HepG2 (cell line): ENCODE data around the gene NAV2. TPM values are rescaled to one million over a fixed set of nuclear protein-coding genes. Genes with fewer than 3 reads are reported as not detected.

Source experiments
- ATAC-seq: fragments of 200-7000 bp; cut with Tn5 transposase; 3 replicates; pipeline ENCODE4 v1.9.1; 2020; ENCODE audit warnings: mild to moderate bottlenecking, moderate library complexity
- BruUV-seq: library from RNA; stranded (reverse); fragments of 400-500 nt; replicated peaks from 2 replicates; lab custom pipeline; 2021; lab: Mats Ljungman, UMichigan
- CTCF ChIA-PET: fragments of 300-600 bp; formaldehyde crosslinking; extraction: SDS; loops from one replicate; lab custom pipeline; 2021; ENCODE audit warnings: low total read pairs, inconsistent platforms, low intra/inter-chr PET ratio; lab: Yijun Ruan, JAX
- POLR2A ChIA-PET: fragments of 350-600 bp; sonication (Branson Sonifier 250); formaldehyde crosslinking; loops from one replicate; lab custom pipeline; 2020; ENCODE audit warnings: antibody characterized with exemption, inconsistent platforms; lab: Yijun Ruan, JAX
- DNase-seq: peaks from one replicate; pipeline ENCODE4 v3.0.0-alpha.2; 2015; ENCODE audit warnings: low spot score
- FAIRE-seq: peaks from 3 replicates; lab custom pipeline; 2011; peaks lifted over from hg19 to GRCh38; lab: Jason Lieb, UNC
- H2AFZ ChIP-seq: one replicate; pipeline ENCODE4 v1.6.1; 2011; ENCODE audit warnings: low read length, inconsistent platforms
- H3K27ac ChIP-seq: fragments of 300-600 bp; 3 replicates; pipeline ENCODE4 v1.8.0; 2011; ENCODE audit warnings: mixed run types, mild to moderate bottlenecking, mixed read lengths, low read length, inconsistent platforms; ENCODE audit not compliant: insufficient read depth; ENCODE audit errors: extremely low read length
- H3K27me3 ChIP-seq, 2 experiments: fragments of 200-600 bp in 1 of 2; 2 replicates in 1 of 2; 3 replicates in 1 of 2; pipeline versions ENCODE4 v1.6.0 to v1.8.0; 2011; ENCODE audit warnings: low read length in 2 of 2, mild to moderate bottlenecking in 2 of 2, moderate library complexity in 2 of 2, inconsistent platforms in 1 of 2; ENCODE audit not compliant: insufficient read depth in 2 of 2, control insufficient read depth in 1 of 2
- H3K36me3 ChIP-seq, 2 experiments: fragments of 200-600 bp in 1 of 2; replicated peaks in 1 of 2; 2 replicates in 1 of 2; 3 replicates in 1 of 2; pipeline versions ENCODE4 v1.5.1 to v1.8.0; 2011; ENCODE audit warnings: low read length in 2 of 2, inconsistent platforms in 1 of 2; ENCODE audit not compliant: insufficient read depth in 2 of 2, control insufficient read depth in 1 of 2
- H3K4me1 ChIP-seq: 2 replicates; pipeline ENCODE4 v1.5.1; 2012; ENCODE audit warnings: low read length, inconsistent platforms; ENCODE audit not compliant: insufficient read depth
- H3K4me2 ChIP-seq: 2 replicates; pipeline ENCODE4 v1.6.0; 2011; ENCODE audit warnings: low read depth, low read length, inconsistent platforms
- H3K4me3 ChIP-seq, 3 experiments: fragments of 200-600 bp in 1 of 3; sonication (generic), shearing (Covaris generic) in 1 of 3; replicated peaks in 1 of 3; 2 replicates each; pipeline ENCODE4 v1.5.1; 2011 to 2016; ENCODE audit warnings: low read length in 3 of 3, inconsistent platforms in 2 of 3, low read depth in 2 of 3, mild to moderate bottlenecking in 2 of 3, control low read depth in 1 of 3, mixed read lengths in 1 of 3; ENCODE audit not compliant: insufficient read depth in 1 of 3
- H3K79me2 ChIP-seq: one replicate; pipeline ENCODE4 v1.6.1; 2011; ENCODE audit warnings: low read length, inconsistent platforms; ENCODE audit not compliant: insufficient read depth
- H3K9ac ChIP-seq: 2 replicates; pipeline ENCODE4 v1.6.0; 2011; ENCODE audit warnings: mild to moderate bottlenecking, low read depth, low read length, inconsistent platforms; ENCODE audit not compliant: insufficient read depth
- H3K9me3 ChIP-seq: 2 replicates; pipeline ENCODE4 v1.5.1; 2012; ENCODE audit warnings: mild to moderate bottlenecking, low read length
- H4K20me1 ChIP-seq: 2 replicates; pipeline ENCODE4 v1.6.0; 2011; ENCODE audit warnings: inconsistent platforms, mild to moderate bottlenecking, low read length, moderate library complexity; ENCODE audit not compliant: insufficient read depth
- DNMT3B ChIP-seq: conservative IDR thresholded peaks from 2 replicates; pipeline ENCODE4 v1.6.1; 2016; ENCODE audit warnings: missing biosample characterization, control low read depth
- GLI4 ChIP-seq: sonication (generic); formaldehyde crosslinking; IDR thresholded peaks from 2 replicates; pipeline ENCODE4 v1.5.1; 2020; ENCODE audit warnings: missing genetic modification reagents, mild to moderate bottlenecking, moderate library complexity, borderline replicate concordance
- HOXA7 ChIP-seq: sonication (generic); formaldehyde crosslinking; IDR thresholded peaks from 2 replicates; pipeline ENCODE4 v1.8.1; 2022; ENCODE audit warnings: mild to moderate bottlenecking, missing genetic modification reagents, moderate library complexity
- MIER2 ChIP-seq: IDR thresholded peaks from 2 replicates; pipeline ENCODE4 v1.6.1; 2016; ENCODE audit warnings: missing biosample characterization, missing genetic modification reagents
- MTA1 ChIP-seq: sonication (generic); formaldehyde crosslinking; IDR thresholded peaks from 2 replicates; pipeline ENCODE4 v1.4.0; 2020; ENCODE audit warnings: missing genetic modification reagents, mild to moderate bottlenecking, borderline replicate concordance
- PHF21A ChIP-seq: sonication (generic); formaldehyde crosslinking; IDR thresholded peaks from 2 replicates; pipeline ENCODE4 v1.5.0; 2020; ENCODE audit warnings: mild to moderate bottlenecking, missing genetic modification reagents
- SAP130 ChIP-seq: IDR thresholded peaks from 2 replicates; pipeline ENCODE4 v1.6.1; 2016; ENCODE audit warnings: low read depth
- SOX6 ChIP-seq, 2 experiments: fragments of 450-650 bp in 1 of 2; sonication (generic) in 1 of 2; formaldehyde crosslinking in 1 of 2; IDR thresholded peaks; 2 replicates each; pipeline versions ENCODE4 v1.4.0 to v1.6.1; 2017 to 2020; ENCODE audit warnings: antibody characterized with exemption in 1 of 2, mild to moderate bottlenecking in 1 of 2, missing genetic modification reagents in 1 of 2
- ZFP82 ChIP-seq: sonication (generic); formaldehyde crosslinking; IDR thresholded peaks from 2 replicates; pipeline ENCODE4 v1.5.1; 2020; ENCODE audit warnings: mild to moderate bottlenecking, missing genetic modification reagents, borderline replicate concordance
- ZNF263 ChIP-seq: sonication (generic); formaldehyde crosslinking; IDR thresholded peaks from 2 replicates; pipeline ENCODE4 v1.4.0; 2020; ENCODE audit warnings: missing genetic modification reagents
- ZNF432 ChIP-seq: sonication (generic); formaldehyde crosslinking; IDR thresholded peaks from 2 replicates; pipeline ENCODE4 v1.5.0; 2020; ENCODE audit warnings: missing genetic modification reagents, mild to moderate bottlenecking, borderline replicate concordance
- ZNF44 ChIP-seq: sonication (generic); formaldehyde crosslinking; IDR thresholded peaks from 2 replicates; pipeline ENCODE4 v1.5.1; 2020; ENCODE audit warnings: mild to moderate bottlenecking, missing genetic modification reagents
- WGBS: methylation state at CpG from one replicate; pipeline ENCODE4 v1.1.6; 2017; ENCODE audit warnings: low lambda C conversion rate; 5-methylcytosine and 5-hydroxymethylcytosine counted together
- in situ Hi-C: cut with HindIII; loops from 2 replicates; pipeline ENCODE4 v1.10.0; 2017; ENCODE audit warnings: low pct_unique_long_range_greater_than_20kb; ENCODE audit not compliant: extremely low pct_ligation_motif_present
- intact Hi-C: fragments of 100-400 bp; cut with micrococcal nuclease; formaldehyde crosslinking; loops from one replicate; pipeline ENCODE4 v1.10.0; 2022; ENCODE audit not compliant: unreplicated experiment
- polyA plus RNA-seq, 8 experiments: library from polyadenylated mRNA; depleted of rRNA in 3 of 8; stranded (reverse) in 7 of 8; unstranded in 1 of 8; fragments of >200 nt; fragmentation: Illumina TruSeq in 4 of 8; extraction: Trizol in 4 of 8; gene quantifications; 2 replicates each; pipeline versions ENCODE4 v1.2.1 to v1.2.3, GENCODE V29; 2011 to 2016; ENCODE audit warnings: low read depth in 4 of 8, missing spikeins in 1 of 8, mixed read lengths in 1 of 8; ENCODE audit not compliant: insufficient read depth in 1 of 8
- total RNA-seq, 5 experiments: library from RNA; depleted of rRNA; stranded (reverse); fragments of >200 nt; fragmentation: Illumina TruSeq; extraction: Trizol; gene quantifications; 2 replicates each; pipeline ENCODE4 v1.2.3, GENCODE V29; 2016; ENCODE audit warnings: low read depth in 1 of 5
- TF ChIP-seq, protein P1 (sequence below): sonication (generic); formaldehyde crosslinking; IDR thresholded peaks from 2 replicates; pipeline ENCODE4 v1.4.0; 2020; ENCODE audit warnings: mild to moderate bottlenecking, missing genetic modification reagents
- TF ChIP-seq, protein P2 (sequence below): sonication (generic); formaldehyde crosslinking; IDR thresholded peaks from 2 replicates; pipeline ENCODE4 v1.8.0; 2022; ENCODE audit warnings: mild to moderate bottlenecking, missing genetic modification reagents, borderline replicate concordance
- TF ChIP-seq, protein P3 (sequence below): sonication (generic); formaldehyde crosslinking; IDR thresholded peaks from 2 replicates; pipeline ENCODE4 v1.8.0; 2022; ENCODE audit warnings: missing genetic modification reagents, mild to moderate bottlenecking, inconsistent platforms, borderline replicate concordance
- TF ChIP-seq, protein P4 (sequence below): sonication (generic); formaldehyde crosslinking; IDR thresholded peaks from 2 replicates; pipeline ENCODE4 v1.5.1; 2020; ENCODE audit warnings: missing genetic modification reagents, mild to moderate bottlenecking, borderline replicate concordance

NAV2 gene
- total and polyA plus RNA-seq, 2 of the 13 experiments (the other 11 are each of a cell fraction or from before 2014, with no cell fraction given): 9.3 to 34.6 TPM

DNA sequence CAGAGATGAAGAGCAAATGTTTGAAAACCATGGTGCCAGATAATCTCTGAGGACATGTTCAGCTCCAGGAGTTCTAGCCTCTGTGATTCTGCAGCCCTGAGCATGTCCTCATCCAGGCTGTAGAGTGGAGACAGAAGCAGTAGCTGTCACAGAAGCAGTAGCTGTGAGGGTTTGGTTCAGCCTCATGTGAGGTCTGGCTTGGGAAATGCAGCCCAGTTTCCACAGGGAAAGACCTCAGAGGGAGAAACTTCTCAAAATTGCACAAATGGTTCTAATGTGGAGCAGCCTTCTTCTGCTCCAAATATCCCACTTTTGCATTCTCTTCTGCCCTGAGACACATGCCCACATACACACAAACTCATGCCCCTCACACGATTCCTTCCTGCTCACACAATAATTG lies 399.2 kb downstream of the NAV2 start:
- in situ Hi-C loops: loop anchor here (5.0 kb wide), 1 partner anchor 175 kb away; no protein-coding TSS in a partner anchor
- no peak overlapping the region for H3K4me3 ChIP-seq
- H3K27ac ChIP-seq: no peak overlapping the region
- H3K36me3 ChIP-seq: peaks cover 29 to 83% of the 10 kb centered on the region in 2 experiments
- POLR2A ChIA-PET: no interaction called here
- no peak for TF ChIP-seq MTA1 (CRISPR knock-in tag)
- no peak for TF ChIP-seq MIER2 (CRISPR knock-in tag)
- TF ChIP-seq, protein P1, sequence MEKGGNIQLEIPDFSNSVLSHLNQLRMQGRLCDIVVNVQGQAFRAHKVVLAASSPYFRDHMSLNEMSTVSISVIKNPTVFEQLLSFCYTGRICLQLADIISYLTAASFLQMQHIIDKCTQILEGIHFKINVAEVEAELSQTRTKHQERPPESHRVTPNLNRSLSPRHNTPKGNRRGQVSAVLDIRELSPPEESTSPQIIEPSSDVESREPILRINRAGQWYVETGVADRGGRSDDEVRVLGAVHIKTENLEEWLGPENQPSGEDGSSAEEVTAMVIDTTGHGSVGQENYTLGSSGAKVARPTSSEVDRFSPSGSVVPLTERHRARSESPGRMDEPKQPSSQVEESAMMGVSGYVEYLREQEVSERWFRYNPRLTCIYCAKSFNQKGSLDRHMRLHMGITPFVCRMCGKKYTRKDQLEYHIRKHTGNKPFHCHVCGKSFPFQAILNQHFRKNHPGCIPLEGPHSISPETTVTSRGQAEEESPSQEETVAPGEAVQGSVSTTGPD (CRISPR knock-in tag): no peak
- TF ChIP-seq ZNF263 (CRISPR knock-in tag): no peak
- TF ChIP-seq PHF21A (CRISPR knock-in tag): no peak
- TF ChIP-seq, protein P2, sequence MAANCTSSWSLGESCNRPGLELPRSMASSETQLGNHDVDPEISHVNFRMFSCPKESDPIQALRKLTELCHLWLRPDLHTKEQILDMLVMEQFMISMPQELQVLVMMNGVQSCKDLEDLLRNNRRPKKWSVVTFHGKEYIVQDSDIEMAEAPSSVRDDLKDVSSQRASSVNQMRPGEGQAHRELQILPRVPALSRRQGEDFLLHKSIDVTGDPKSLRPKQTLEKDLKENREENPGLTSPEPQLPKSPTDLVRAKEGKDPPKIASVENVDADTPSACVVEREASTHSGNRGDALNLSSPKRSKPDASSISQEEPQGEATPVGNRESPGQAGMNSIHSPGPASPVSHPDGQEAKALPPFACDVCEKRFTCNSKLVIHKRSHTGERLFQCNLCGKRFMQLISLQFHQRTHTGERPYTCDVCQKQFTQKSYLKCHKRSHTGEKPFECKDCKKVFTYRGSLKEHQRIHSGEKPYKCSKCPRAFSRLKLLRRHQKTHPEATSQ (CRISPR knock-in tag): no peak
- TF ChIP-seq, protein P3, sequence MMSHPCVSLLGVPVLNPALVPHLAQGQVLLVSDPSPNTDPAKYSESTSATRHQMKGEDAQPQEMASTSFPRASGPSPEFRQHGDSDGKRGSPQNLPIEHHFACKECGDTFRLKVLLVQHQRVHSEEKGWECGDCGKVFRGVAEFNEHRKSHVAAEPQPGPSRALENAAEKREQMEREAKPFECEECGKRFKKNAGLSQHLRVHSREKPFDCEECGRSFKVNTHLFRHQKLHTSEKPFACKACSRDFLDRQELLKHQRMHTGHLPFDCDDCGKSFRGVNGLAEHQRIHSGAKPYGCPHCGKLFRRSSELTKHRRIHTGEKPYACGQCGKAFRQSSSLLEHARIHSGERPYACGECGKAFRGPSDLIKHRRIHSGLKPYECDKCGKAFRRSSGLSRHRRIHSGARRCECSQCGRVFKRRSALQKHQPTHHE: no peak
- no peak for TF ChIP-seq ZNF432 (CRISPR knock-in tag)
- TF ChIP-seq ZNF44 (CRISPR knock-in tag): no peak
- no peak for TF ChIP-seq GLI4 (CRISPR knock-in tag)
- TF ChIP-seq, protein P4, sequence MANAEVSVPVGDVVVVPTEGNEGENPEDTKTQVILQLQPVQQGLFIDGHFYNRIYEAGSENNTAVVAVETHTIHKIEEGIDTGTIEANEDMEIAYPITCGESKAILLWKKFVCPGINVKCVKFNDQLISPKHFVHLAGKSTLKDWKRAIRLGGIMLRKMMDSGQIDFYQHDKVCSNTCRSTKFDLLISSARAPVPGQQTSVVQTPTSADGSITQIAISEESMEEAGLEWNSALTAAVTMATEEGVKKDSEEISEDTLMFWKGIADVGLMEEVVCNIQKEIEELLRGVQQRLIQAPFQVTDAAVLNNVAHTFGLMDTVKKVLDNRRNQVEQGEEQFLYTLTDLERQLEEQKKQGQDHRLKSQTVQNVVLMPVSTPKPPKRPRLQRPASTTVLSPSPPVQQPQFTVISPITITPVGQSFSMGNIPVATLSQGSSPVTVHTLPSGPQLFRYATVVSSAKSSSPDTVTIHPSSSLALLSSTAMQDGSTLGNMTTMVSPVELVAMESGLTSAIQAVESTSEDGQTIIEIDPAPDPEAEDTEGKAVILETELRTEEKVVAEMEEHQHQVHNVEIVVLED (CRISPR knock-in tag): no peak
- TF ChIP-seq SAP130: no peak
- no peak for TF ChIP-seq ZFP82 (CRISPR knock-in tag)
- no peak for TF ChIP-seq SOX6 (IDR thresholded peaks at IDR 0.05)
- TF ChIP-seq SOX6 (CRISPR knock-in tag; IDR thresholded peaks at IDR 0.05): no peak
- TF ChIP-seq DNMT3B: no peak
- no peak for TF ChIP-seq HOXA7 (CRISPR knock-in tag)
- TF ChIP-seq, all 625 proteins: peak for 0
- no peaks in the 10 kb centered on the region for H3K9me3 ChIP-seq
- ATAC-seq (no peak), DNase-seq (no peak), FAIRE-seq (no peak)
- CTCF ChIA-PET: interaction anchor here (3.5 kb wide), 1 partner anchor 161 kb away, joined by 30 read pairs; no protein-coding TSS in a partner anchor
- no peak overlapping the region for H3K4me2 ChIP-seq
- H4K20me1 ChIP-seq: no peaks in the 10 kb centered on the region
- H2AFZ ChIP-seq: no peak overlapping the region
- H3K79me2 ChIP-seq: no peaks in the 10 kb centered on the region
- intact Hi-C loops: loop anchor here (1.0 to 5.0 kb wide), 3 partner anchors 75 to 207 kb away; no protein-coding TSS in a partner anchor
- no peak overlapping the region for H3K9ac ChIP-seq
- WGBS: 100% methylated on average over 1 of the region's 1 CpG
- no TSS peak for BruUV-seq
- no peaks in the 10 kb centered on the region for H3K27me3 ChIP-seq
- H3K4me1 ChIP-seq: no peaks in the 10 kb centered on the region
